Amygdala (tissue), 56 donors: ENCODE results near the gene MAN1A1.

ENCODE experiments used
- DNase-seq, 56 donors: peaks; one replicate each; lab custom pipeline; 2025; lab: John Stamatoyannopoulos, UW

The MAN1A1 gene

DNA sequence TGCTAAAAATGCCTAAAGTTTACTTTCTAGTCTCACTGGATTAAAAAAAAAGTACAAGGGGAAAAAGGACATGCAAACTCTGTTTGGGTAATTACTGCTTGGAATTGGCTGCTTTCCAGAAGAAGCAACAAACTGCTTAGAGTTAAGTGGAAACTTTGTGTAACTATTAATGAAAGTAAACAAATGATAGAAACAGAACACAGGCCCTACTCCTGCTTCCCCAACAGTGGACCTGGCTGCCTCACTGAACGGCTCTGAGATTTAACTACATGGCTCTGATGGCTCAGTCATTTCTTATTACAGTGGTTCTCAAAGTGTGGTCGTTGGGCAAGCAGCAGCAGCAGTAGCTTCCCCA is 108.5 kb downstream of the MAN1A1 start:
- no peak for DNase-seq

- no peak for DNase-seq
Observed at GRCh38 chr6:119240257-119241110, 109.1 kb downstream of the MAN1A1 start.

GRCh38 chr6:119237177-119237715 is 112.3 kb downstream of the MAN1A1 start:
- DNase-seq, result no peak

- no peak for DNase-seq
Observed at GRCh38 chr6:119234941-119235340, 114.6 kb downstream of the MAN1A1 start.

DNA sequence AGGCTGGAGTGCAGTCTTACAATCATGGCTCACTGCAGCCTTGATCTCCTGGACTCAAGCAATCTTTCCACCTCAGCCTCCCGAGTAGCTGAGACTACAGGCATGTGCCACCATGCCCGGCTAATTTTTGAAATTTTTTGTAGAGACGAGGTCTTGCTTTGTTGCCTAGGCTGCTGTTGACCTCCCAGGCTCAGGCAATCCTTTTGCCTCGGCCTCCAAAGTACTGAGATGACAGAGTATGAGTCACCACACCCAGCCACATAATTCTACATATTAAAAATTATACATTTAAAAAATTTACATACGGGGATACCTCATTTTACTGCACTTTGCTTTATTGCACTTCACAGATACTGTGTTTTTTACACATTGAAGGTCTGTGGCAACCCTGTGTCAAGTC is 115.1 kb downstream of the MAN1A1 start:
- no peak for DNase-seq

DNA sequence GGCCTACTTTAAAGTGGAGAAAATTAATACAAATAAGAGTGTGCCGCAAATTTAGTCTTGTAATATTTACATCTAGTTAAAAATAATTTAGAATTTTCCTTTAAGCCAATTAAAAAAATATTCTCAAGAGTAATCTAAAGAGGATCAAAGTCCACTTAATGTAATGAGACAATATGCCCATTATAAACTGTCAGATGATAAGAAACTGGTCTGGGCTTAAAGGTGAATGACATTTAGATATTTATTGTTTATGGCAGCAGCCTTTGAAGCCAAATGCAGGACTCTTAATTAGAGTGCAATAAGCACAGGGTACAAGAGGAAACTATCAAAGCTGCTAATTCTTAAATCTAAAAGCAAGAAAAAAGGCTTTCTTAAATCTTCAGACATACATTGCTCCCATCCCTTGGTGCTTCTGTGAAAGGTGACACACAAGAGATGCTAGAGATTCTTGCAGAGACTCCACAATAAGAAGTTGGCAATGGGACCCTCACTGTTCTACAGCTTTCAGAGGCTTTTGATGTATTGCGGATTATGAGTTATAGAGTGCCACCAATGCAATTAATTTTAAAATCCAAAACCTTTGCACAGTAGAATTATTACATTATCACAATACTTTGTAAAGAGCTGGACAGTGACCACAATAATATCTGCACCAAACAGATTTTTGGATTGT is 116.1 kb downstream of the MAN1A1 start:
- no peak for DNase-seq

DNA sequence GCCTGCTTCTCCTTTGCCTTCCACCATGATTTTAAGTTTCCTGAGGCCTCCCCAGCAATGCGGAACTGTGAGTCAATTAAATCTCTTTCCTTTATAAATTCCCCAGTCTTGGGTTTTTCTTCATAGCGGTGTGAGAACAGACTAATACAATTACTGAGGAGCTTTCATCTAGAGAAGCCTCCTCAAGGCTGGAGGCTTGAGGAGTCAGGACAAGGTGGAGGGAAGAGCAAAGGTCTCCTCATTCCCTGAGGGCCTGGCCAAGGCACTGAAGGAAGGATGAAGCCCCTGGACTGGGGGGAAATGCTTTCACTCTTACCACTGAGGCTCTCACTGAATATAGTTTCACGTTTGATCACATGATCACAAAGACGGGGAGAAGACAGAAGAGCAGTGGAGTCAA is 118.2 kb downstream of the MAN1A1 start:
- no peak for DNase-seq

GRCh38 chr6:119230160-119230559 is 119.4 kb downstream of the MAN1A1 start:
- no peak for DNase-seq

DNA sequence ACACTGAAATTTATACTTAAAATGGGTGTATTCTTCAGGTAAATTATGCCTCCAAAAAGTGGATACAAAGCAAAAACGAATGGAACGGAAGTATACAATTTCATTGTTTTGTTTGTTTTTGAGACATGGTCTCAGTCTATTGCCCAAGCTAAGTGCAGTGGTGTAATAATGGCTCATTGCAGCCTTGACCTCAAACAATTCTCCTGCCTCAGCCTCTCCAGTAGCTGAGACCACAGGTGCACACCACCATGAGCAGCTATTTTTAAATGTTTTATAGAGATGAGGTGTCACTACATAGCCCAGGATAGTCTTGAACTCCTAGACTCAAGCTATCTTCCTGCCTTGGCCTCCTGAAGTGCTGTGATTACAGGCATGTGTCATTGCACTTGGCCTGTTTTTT is 122.2 kb downstream of the MAN1A1 start:
- DNase-seq, result no peak

DNA sequence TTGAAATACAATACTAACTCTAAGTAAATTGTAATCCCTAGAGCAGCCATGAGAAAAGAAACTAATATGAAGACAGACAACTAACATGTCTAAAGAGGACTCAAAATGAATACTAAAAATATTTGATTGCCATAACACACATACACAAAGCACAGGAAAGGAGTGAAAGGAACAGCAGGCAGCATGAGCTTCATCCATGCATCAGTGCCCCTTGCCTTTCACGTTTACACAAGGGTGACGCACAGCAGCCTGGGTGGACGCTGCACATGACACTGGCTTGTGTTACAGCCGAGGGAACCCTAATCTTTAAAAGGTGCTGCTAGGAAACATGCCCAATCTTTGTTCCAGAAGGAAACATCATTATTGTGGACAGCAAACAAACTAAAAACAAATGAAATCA is 123.5 kb downstream of the MAN1A1 start:
- DNase-seq, result no peak

DNA sequence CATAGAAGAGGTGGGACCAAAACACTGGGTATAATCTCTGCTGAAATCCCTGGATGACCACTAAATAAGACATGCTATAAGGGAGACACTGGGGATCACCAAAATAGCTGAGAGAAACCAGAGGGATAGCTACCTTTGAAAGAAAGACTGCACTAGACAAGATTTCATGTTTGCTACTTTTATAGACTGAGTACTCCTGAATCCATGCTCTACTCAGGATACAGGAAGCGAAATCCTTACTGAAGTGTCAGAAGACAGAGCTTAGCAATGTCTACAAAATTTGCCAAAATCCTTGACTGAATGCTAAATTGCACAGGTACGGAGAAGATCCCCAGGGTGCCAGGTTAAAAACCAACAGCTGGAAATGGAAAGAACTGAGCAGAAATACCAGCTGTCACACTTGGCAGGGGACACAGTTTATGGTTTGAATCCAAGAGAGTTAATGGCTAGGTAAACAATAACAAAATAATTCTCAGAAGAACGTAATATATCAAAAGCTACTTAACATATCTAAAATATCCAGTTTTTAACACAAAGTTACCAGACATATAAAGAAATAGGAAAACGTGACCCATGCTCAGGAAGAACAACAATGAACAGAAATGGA is 125.4 kb downstream of the MAN1A1 start:
- no peak for DNase-seq

GRCh38 chr6:119220452-119220851 is 129.1 kb downstream of the MAN1A1 start:
- DNase-seq, result no peak

- DNase-seq, result no peak
Observed at GRCh38 chr6:119218548-119218947, 131.0 kb downstream of the MAN1A1 start.

DNA sequence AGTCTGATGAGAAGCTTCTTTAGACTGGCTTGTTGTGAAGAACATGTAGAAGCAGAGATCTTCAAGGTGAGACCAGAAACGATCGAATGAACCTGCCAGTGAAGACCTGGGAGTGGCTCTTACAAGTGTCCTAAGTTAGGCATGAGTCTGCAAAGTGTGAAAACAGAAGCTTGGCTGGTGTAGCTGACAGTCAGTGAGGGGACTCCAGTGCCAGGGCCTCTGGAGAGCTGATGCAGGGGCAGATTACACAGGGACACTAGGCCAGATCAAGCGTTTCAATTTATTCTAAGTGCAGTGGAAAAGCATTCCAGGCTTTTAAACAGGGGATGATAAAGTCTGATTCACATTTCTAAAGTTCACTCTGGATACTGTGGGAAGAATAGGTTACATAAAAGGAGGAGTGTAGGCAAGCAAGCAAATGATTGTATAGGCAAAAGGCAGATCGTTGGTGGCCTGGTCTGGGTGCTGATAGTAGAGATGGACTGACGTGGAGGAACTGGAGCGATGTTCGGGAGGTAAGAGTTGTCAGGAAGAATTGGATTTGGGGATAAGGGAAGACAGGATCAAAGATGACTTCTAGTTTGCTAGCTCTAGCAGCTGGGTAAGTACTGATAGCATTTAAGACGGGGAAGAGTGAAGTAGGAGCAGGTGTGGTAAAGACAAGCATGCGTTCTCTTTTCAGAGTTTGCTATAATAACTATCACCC is 133.5 kb downstream of the MAN1A1 start:
- DNase-seq, result no peak

DNA sequence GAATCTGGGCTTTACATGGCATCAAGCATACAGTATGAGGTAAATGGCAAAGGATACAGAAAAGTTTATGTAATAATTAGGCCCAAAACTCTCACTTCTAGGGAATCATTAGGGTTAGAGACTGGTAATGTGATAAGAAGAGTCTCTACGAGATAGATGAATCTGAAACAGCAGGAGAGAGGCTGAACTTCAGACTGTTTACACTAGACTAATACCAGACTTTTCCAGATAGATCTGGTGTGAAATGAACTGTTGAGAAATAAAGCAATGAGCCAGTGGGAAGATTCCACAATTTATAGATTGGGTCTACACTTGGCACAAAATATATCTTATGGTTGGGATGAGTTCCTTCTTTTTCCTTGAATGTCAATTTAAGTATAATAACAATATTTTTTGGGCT is 134.3 kb downstream of the MAN1A1 start:
- no peak for DNase-seq

GRCh38 chr6:119210596-119210995 is 139.0 kb downstream of the MAN1A1 start:
- DNase-seq, result no peak

DNA sequence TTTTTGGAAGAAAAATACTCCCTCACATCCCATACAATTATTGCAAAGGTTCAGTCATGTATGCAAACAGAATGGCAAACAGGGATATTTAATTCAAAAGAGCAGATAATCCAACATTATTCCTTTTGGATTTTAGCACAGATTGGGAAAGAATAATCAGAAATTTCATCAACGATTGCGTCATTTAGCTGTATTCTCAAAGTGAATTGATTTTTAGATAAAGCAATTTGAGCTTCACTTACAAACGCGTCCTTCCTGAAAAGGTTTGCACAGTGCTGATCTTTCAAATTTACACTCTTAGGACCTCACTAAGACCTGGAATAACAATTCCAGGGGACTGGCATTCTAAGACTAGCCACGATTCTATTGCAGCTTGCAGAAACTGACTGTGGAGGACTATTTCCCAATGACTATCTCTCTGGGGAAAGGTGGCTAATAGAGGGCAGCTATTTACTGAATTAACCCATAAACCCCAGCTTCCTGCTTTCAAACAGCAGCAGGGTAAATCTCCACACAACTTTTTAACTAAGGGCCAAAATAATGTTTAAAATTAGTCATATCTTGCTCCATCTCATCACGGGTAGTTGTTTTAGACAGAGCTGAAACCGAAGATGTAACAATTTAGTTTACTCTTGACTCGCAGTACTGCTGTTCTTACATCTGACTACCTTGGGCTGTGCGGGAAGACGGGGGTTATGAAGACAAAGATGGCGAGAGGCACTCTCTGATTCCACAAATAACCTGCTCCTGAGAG is 139.9 kb downstream of the MAN1A1 start:
- no peak for DNase-seq

GRCh38 chr6:119207971-119208725 is 141.4 kb downstream of the MAN1A1 start:
- no peak for DNase-seq

GRCh38 chr6:119207327-119207726 is 142.2 kb downstream of the MAN1A1 start:
- no peak for DNase-seq
